GM19035 (cell line): ENCODE measurements around the gene KRT12.
"Not testable (repeated sequence)": the region's sequence is repeated elsewhere in the genome, so short reads cannot be mapped to it uniquely, and the experiment has no call there.

Experiments used
- ATAC-seq: cut with Tn5 transposase; IDR thresholded peaks from one replicate; pipeline ENCODE4 v1.9.1; 2021; ENCODE audit not compliant: unreplicated experiment

KRT12 gene

DNA sequence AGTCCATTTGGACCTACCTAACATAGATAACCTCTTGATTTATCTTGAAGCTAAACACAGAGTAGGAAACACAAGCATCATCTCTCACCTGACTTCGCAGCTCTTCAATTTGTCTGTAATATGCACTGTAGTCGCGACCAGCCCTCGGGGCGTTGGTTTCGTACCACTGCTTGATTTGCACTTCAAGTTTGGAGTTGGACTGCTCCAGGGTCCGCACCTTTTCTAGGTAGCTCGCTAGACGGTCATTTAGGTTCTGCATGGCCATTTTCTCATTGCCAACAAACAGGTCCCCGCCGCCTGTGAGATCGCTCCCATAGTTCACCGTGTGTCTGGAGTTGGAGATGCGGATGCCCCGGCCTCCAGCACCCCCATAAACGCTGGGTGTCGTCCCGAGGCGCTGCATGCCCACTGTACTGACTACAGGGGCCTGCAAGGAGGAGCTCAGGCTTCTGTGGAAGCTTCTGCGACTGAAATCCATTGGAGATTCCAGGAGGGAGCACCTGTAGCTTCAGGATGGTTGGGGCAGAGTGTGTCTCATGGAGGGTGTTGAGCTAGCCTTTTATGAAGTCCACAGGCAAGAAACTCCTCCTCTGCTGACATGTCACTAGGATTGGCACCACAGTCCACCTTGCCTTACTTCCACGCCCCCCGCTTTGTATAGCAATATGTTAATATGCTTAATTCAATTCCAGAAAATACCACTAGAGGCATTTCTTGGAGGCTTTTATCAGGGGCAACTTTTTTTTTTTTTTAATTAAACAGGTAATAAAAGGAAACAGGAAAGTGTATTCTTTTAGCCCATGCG, 17.9 kb upstream of the KRT12 start, which contains the start of gene KRT20:
Gene KRT20 (minus strand): TSS at position 535 of the 805 bp plus-strand sequence. CDS start 57 bp downstream, at position 478.
- ATAC-seq: no peak

DNA sequence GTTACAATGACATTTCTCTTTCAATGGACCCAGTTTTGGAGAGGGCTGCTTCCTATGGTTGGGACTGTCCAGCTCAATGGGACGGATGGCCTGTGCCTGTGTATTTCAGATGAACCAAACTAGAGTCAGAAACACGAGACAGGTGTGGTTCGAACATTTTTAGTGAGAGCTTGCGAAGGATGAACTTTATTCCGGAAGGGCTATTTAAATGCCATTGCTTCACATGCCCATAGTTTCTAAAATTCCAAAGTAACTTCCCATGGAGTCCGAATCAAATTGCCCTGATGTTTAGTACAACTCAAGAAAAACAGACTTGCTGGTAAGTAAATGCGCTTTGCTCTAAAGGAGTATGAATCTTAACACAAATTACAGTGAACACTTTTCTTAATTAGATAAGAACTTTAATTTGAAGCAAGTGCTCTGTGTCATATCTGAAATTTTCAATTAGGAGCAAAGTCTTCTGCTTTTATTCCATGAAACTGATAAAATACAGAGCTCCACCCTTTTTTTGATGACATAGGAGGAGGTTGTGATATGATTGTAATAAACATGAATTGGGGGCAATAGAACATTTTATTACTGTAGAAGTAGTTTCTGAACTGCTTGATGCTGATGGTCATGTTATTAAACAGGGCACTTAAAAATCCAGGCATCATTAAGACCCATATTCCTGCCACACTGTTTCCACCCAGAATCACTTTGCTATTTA, 16.8 kb upstream of the KRT12 start:
- ATAC-seq: no peak

DNA sequence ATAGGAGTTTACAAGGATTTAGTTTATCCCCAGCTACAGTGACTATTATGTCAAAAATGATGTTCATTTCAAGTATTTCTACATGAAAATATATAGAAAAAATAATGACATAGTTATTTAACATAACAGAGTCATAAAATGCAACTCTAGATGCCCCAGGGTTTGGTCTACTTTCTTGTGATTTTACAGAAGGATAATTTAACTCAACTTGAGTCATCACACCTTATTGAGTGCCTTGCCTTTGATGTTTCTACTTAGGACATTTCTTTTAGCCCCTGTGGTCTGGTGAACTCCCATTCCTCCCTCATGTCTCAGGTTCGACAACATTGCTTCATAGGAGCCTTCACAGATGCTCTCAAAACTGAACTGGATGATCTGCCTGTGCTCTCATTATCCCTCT, 16.0 kb upstream of the KRT12 start:
- no peak for ATAC-seq

DNA sequence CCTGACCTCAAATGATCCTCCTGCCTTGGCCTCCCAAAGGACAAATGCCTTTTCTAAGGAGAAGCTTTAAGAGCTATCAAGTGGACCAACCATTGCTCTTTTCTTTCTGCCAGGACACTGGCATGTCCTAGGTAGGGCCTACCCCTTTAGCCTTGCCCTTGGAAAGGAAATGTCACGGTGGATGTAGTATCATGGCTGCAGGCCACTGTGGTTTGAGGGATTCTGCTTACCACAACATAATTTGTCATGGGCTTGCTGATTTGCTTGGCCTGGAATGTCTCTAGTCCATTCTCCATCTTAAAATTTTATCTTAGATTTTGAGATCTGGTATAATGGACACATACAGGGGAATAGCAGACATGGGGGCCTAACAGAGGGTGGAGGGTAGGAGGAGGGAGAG, 12.0 kb upstream of the KRT12 start:
- no peak for ATAC-seq

DNA sequence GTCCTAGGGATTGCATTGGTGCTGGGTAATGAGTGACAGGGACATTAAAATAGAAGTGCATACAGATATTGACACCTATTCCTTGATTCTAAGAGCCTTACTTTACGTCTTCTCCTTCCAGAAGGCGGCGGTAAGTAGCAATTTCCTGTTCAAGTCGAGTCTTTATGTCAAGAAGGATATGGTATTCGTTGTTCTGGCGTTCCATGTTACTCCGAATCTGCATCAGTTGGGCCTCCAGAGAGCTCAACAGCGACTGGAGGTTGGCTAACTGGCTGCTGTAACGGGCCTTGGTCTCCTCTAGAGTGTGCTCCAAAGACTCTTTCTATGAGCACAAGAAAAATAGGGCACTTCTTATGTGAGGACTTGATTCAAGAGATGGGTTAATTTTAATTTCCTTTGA, 11.0 kb upstream of the KRT12 start:
- ATAC-seq: no peak

DNA sequence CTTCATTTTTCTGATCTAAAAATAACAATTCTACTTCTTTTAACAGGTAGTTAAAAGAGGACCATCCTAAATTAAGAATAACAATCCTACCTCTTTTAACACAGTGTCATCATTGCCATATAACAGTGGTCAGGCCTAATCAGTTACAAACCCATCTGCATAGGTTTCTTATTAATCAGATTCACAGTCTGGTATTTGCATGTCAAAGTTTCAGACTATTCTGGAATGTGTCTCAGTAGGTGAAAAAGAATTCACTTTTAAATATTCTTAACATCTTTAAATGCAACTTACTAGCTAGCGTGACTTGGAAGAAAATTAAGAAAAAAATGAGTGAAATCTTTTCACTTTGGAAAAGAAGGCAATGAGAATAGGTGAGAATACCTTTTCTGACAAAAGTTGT, 6.8 kb upstream of the KRT12 start:
- ATAC-seq: no peak

DNA sequence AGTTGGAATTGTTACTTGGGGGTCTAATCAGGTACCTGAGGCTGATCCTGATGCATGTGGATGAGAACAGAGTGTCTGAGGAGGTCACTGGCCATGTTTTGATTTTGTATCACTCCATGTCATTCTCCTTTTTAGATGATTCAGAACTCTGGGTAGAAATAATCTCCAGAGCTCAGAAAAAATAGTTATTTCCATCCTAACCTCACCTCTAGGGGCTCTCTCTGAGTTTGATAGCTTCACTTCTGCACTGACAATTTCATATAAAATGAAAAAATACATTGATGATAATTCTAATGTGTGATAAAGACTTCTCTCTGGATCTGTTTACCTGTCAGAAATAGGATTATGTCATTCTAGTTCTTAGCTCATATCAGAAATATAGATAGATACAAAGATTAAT, 6.2 kb upstream of the KRT12 start:
- ATAC-seq: no peak

DNA sequence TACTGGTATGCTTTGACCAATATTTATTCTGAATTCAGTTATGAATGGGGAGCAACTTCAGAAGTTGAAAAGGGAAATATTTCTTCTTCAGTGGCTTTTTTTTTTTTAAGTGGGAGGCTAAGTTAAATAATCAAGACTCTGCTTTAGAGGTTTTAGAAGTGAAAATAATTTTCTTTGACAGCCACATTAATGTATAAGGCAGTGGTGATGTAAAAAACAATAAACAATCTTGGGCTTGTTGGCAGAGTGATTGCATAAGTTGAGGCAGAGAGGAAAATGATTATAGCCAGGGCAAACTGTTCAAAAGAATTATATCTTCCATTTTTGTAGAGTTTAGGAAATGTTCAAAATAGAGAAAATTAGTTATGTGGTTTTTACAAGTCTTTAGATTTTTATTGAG, 5.4 kb upstream of the KRT12 start:
- no peak for ATAC-seq

DNA sequence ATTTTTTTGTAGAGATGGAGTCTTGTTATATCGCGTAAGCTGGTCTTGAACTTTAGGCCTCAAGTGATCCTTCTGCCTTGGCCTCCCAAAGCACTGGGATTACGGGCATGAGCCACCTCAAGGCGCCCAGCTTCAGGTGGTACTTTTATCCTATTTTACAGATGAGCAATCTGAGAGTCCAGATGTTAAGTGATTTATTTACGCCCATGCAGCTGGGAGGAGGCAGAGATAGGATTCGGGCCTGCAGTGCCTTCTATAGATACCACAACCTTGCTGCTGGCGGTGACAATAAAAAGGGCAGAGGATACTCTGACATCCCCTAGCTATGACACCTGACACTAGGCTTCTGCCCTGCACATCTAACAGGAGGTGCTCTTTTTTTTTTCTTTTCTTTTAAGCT, 4.3 kb upstream of the KRT12 start:
- no peak for ATAC-seq

DNA sequence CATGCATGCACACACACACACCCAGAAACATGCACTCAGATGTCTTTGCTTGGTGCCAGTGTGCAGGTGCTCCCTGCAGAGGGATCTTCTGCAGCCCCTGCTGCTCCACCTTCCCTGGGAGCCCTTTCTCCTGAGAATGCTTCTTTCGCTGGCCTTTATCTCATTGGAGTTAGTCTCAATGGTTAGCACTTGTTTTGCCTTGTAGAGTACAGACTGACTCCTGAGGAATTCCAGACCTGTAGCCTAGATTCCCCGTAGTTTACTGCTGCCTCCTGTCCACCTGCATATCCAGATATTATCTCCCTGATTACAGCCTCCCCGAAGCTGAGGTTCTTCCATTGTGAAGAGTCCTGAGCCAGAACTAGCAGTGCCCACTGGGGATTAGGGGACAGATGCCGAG, 3.1 kb upstream of the KRT12 start:
- no peak for ATAC-seq

DNA sequence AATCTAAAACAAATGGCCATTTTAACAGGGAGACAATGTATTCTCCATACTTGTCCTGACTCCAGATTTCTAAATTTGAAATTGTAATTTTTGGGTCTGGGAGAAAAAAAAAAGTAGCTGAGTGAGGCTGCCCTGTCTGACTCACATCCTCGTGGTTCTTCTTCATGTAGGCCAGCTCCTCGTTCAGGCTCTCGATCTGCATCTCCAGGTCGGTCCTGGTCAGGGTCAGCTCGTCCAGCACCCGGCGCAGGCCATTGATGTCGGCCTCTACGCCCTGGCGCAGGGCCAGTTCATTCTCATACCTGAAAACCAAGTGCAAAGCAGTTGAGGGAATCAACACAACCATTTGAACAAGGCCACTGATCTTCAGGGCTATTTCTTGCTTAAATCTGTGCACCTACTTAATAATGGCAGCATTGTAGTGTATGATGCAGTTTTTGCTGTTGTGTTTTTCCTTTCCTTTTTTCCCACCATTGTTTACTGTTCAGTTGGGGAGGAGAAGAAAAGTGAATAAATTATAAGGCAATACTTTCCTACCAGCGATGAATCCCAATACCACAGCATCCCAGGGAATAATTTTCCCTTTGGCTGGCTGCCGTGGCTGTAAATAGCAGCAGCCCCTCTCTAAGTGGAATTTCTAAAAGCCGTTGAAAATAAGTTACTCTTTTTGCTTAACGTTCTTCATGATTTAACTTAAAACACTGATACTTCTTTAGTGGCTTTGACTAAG, 2.2 kb downstream of the KRT12 start:
- ATAC-seq: no peak

DNA sequence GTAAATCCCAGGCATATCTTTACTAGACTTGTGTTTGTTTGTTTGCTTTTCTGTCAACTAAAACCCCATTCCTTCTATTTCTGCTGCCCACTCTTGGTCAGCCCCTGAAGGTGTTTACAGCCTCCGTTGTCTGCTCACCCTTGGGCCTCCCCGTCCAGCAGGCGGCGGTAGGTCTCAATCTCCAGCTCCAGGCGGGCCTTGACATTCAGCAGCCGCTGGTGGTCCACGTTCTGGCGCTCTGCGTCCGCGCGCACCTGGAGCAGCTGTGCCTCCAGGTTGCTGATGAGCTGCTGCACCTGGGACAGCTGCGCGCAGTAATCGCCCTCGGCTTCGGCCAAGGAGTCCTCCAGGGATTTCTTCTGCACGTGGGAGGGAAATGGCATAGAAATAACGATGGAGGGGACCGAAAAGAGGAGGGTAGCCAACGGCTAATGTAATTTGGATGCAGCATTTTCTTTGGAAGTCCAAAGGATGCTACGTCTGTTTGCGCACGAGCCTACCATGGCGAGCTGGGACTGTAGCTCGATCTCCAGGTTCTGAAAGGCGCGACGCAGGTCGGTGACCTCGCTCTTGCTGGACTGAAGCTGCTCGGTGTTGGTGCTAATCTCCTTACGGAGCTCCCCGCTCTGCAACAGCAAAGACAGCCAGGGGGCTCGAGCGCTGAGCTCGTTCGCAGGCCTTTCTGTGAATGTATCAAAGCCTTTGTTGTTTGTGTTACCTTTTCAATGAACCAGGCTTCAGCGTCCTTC, 3.9 kb downstream of the KRT12 start:
- no peak for ATAC-seq

DNA sequence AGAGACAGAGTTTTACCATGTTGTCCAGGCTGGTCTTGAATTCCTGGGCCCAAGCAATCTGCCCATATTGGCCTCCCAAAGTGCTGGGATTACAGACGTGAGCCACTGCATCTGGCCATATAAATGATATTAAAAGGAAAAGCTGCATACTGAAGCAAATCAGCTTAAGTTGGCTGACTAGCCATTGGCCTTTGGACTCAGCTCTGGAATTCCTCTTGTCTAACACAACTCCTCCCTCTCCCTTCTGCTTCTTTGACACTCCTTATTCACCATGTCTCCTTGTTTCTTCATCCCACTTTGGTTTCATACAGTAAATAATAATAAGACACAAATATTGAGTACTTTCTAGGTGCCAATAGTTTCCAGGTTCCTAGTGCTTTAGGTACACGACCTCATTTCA, 7.5 kb downstream of the KRT12 start:
- ATAC-seq: no peak

DNA sequence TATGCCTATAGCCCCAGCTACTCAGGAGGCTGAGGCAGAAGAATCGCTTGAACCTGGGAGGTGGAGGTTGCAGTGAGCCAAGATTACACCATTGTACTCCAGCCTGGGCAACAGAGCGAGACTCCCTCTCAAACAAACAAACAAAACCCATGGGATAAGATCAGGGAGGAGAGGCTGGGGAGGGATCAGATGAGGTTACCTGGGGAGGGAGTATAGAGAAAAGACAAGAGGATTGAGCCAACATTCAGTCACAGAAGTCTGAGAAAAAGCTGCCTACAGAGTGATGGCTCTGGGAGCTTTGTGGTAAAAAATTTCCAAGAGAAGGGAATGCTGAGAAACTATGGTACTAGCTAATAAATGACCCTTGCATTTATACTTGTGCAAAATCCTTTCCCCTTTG, 8.4 kb downstream of the KRT12 start:
- ATAC-seq: not testable (repeated sequence)

DNA sequence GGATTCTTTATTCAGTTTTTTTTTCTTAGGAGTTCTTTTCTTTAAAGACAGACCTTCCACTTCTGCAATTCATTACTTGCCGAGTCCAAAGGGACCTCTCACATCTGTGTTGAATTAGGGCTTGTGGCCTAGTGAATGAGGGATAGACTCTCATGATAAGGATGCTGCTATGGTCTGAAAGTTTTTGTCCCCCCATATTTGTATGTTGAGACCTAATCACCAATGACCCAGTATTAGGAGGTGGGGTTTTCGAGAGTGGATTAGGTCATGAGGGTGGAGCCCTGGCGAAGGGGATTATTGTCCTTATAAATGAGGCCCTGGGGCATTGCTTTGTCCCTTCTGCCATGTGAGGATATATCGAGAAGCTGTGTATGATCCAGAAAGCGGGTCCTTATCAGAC, 9.5 kb downstream of the KRT12 start:
- no peak for ATAC-seq

DNA sequence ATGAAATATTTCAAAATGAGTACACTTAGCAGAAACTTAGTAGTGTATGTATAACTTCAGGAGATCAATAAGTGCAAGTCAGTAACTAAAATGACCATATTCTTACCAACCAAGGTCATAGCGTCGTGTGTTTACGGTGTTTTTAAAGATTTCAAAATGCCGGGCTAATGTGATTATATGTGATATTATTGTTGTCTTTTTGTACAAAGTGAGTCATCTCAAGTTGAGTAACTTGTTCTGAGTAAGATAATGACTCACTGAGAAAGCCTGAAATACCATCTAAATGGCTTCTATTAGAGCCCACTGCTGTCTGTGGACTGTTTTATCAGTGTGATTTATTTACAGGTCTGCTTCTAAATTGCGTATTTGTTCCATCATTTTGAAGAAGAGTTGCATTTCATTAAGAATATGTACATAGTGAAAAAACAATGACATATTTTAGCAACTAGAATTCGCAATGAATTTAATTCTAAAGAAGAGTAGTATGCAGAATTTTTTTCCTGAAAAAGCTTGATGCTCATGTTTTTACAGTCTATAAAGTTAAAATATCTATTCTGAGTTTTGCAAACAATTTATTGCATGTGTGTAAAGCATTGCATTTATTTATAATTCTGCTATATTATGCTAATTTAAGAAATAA, 12.7 kb downstream of the KRT12 start:
- no peak for ATAC-seq

DNA sequence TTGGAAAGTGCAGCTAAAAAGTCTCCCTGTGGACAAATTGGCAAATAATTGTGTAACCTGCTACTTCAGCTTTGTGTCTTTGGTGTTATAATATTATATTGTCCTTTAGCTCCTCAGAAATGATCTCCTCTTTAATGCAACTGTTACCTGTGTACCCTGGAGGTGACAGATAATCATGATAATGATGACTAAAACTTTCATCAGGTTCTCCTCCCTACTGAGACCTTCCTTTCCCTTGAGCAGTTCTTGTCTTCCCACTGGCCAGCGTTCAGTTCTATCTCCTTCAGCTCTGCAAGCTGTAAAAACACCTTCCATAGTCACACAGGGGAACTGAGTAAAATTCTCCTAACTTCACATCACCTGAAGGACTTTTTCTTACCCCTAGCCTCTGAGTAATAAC, 14.7 kb downstream of the KRT12 start:
- ATAC-seq: no peak

DNA sequence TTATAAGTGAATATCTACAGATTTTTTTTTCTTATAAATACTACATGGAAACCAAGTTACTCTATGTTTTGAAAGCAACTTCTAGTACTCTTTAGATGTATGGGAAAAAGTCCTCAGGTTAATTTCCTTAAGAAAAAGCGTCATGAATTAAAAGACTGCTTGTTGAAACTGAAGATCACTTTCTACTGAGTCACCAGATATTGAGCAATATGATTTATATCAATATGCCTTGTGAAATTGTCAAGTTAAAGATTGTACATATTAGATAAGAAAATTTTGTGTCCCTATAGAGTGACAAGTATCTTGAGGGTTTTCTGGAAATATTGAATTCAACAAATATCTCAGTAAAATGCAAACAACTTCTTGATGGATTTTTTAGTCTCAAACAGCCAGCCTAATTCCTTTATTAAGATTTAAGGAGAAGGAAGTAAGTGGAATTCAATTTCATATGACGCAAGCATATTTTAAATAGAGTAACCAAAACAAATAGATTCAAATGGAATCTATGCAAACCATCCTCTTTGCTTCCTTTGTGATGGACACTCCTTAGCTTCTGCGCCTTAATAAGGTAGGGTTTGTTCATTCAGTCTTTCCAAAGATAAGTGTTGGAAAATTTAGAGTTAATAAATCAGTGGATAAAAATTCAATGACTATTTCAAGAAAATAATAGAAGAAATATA, 16.6 kb downstream of the KRT12 start:
- ATAC-seq: no peak

DNA sequence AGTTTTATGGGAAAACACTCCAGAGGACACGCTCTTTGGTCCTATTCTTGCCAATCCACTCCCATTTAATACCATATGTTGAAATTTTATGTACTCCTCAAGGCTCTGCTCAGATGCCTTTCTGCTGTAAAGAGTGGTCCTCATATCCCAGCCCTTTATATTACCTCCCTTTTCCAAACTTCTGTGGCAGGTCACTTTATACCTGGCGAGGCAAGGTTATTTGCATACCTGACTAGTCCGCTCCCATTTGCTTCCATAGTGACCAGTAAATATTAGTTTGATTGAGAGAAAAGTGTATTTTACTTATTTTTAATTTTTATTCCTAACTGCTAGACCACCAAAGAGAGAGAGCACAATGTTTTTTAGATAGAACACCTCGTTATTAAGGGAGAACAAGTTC, 17.3 kb downstream of the KRT12 start:
- no peak for ATAC-seq

DNA sequence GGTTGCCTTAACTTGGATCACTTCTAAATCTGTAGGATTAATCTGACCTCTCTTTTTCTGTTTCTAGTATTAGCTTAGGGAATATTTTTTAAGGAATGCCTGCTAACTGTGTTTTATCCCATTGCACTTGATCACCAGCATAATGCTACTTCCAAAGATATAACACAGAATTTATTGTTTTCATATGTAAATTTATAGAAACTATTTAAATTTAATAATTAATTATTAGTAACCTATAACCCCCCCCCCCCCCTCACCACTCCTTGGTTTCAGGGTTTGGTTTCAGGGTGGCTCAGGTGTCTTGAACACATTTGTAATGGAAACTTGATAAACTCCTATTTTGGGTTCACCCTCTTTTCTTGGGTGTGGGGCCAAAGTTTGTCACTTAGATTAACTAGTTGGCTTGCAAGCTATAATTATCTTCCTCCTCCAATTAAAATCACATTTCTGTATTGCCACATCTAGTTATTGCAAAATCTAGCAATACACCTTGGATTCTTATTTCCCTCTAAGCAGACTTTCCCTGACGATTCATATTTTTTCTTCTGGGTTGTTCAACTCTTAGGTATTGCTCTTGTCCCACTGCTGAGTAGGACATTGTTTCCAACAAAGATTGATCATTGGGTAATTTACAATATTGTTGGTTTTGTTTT, 18.3 kb downstream of the KRT12 start:
- no peak for ATAC-seq
